GM06990 (cell line): ENCODE data around the gene SPINDOC.
"Not testable (repeated sequence)": the region's sequence is repeated elsewhere in the genome, so short reads cannot be mapped to it uniquely, and the experiment has no call there.

Experiments used
- DNase-seq: peaks from one replicate; pipeline ENCODE4 v3.0.0-alpha.2; 2011; ENCODE audit not compliant: insufficient read length; ENCODE audit errors: extremely low read depth
- H3K27me3 ChIP-seq: replicated peaks from 2 replicates; pipeline ENCODE4 v1.6.0; 2011; ENCODE audit warnings: low read length; ENCODE audit not compliant: control insufficient read depth, insufficient read depth
- H3K36me3 ChIP-seq: 2 replicates; pipeline ENCODE4 v1.5.1; 2011; ENCODE audit warnings: low read length; ENCODE audit not compliant: control insufficient read depth, insufficient read depth
- H3K4me3 ChIP-seq: replicated peaks from 2 replicates; pipeline ENCODE4 v1.5.1; 2011; ENCODE audit warnings: low read depth, mild to moderate bottlenecking, control low read depth, low read length
- CTCF ChIP-seq: IDR thresholded peaks from 2 replicates; pipeline ENCODE4 v1.5.1; 2011; ENCODE audit warnings: low read length, control low read depth, mild to moderate bottlenecking, inconsistent platforms; ENCODE audit not compliant: insufficient read depth, poor library complexity, severe bottlenecking

The SPINDOC gene

GRCh38 chr11:63855975-63856374, 42.7 kb downstream of the SPINDOC start:
- TF ChIP-seq CTCF, result no peak
- no peak overlapping the region for H3K4me3 ChIP-seq
- peaks cover 1% of the 10 kb centered on the region; the same call in 1 of the 2 replicates for H3K36me3 ChIP-seq
- H3K27me3 ChIP-seq, result no peaks in the 10 kb centered on the region
- DNase-seq, result no peak

- TF ChIP-seq CTCF, result no peak
- no peak overlapping the region for H3K4me3 ChIP-seq
- peaks cover 3% of the 10 kb centered on the region for H3K36me3 ChIP-seq
- no peak for DNase-seq
- H3K27me3 ChIP-seq, result no peaks in the 10 kb centered on the region
These were observed 45.6 kb downstream of the SPINDOC start for GRCh38 chr11:63858628-63859550.

- H3K36me3 ChIP-seq, result peaks cover 5% of the 10 kb centered on the region
- no peak for TF ChIP-seq CTCF
- H3K4me3 ChIP-seq, result no peak overlapping the region
- DNase-seq, result no peak
- H3K27me3 ChIP-seq, result no peaks in the 10 kb centered on the region
These were observed 49.7 kb downstream of the SPINDOC start for GRCh38 chr11:63862923-63863322.

- DNase-seq, result not testable (repeated sequence)
These were observed 50.4 kb downstream of the SPINDOC start for GRCh38 chr11:63863620-63864019.

GRCh38 chr11:63866211-63866610, 53.0 kb downstream of the SPINDOC start:
- Histone ChIP-seq H3K4me3 (no peak overlapping the region), H3K27me3 (no peaks in the 10 kb centered on the region), H3K36me3 (peaks cover 6% of the 10 kb centered on the region)
- no peak for TF ChIP-seq CTCF
- DNase-seq, result peak; percentile 66

More at GRCh38 chr11:63863620-63864019, 50.4 kb downstream of the SPINDOC start:
- H3K4me3 ChIP-seq, H3K27me3 ChIP-seq, H3K36me3 ChIP-seq: not testable (repeated sequence)

GRCh38 chr11:63867511-63867910, 54.3 kb downstream of the SPINDOC start:
- H3K27me3 ChIP-seq, result no peaks in the 10 kb centered on the region
- TF ChIP-seq CTCF, result no peak
- no peak for DNase-seq
- H3K36me3 ChIP-seq, result peaks cover 5% of the 10 kb centered on the region
- H3K4me3 ChIP-seq, result no peak overlapping the region
